DND-41 (cell line): ENCODE results near the gene MRPL36.

Source experiments
- CTCF ChIP-seq: IDR thresholded peaks from 2 replicates; pipeline ENCODE4 v1.5.1; 2012; ENCODE audit warnings: borderline replicate concordance, low read length, moderate library complexity, mild to moderate bottlenecking; ENCODE audit not compliant: poor library complexity, severe bottlenecking; ENCODE audit errors: extremely low read depth
- EZH2 ChIP-seq: IDR thresholded peaks from 3 replicates; pipeline ENCODE4 v1.6.1; 2012; ENCODE audit warnings: borderline replicate concordance, low read depth, mild to moderate bottlenecking, moderate library complexity, low read length, inconsistent platforms; ENCODE audit not compliant: severe bottlenecking

- no peak for TF ChIP-seq CTCF
- TF ChIP-seq EZH2 = no peak
These were observed 8.8 kb upstream of the MRPL36 start for GRCh38 chr5:1808439-1808838.
